ENCODE measurements around the gene EXD2. TPM values are rescaled to one million over a fixed set of nuclear protein-coding genes. Genes with fewer than 3 reads are reported as not detected.
"Not testable (repeated sequence)": the region's sequence is repeated elsewhere in the genome, so short reads cannot be mapped to it uniquely, and the experiment has no call there.

The EXD2 gene
- total RNA-seq, 2 donors from 2014 or later: 14.6 to 16.7 TPM

DNA sequence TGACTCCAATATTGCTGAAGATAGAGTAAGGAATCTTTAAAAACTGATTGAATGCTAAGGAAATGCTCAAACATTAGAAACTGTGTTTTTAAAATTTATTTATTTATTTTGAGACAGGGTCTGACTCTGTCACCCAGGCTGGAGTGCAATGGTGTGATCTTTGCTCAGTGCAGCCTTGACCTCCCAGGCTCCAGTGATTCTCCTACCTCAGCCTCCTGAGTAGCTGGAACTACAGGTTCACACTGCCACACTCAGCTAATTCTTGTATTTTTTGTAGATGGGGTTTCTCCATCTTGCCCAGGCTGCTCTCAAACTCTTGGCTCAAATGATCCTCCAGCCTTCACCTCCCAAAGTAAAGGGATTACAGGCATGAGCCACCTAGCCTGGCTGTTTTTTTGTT, 35.1 kb upstream of the EXD2 start:
- Histone ChIP-seq H3K27me3 (no peaks in the 10 kb centered on the region), H3K4me3 (no peak overlapping the region), H3K36me3 (no peaks in the 10 kb centered on the region), H3K9me3 (no peaks in the 10 kb centered on the region), H3K27ac (no peak overlapping the region), H3K4me1 (peaks cover 0 to 7% of the 10 kb centered on the region in 2 donors)
- TF ChIP-seq, protein P1, sequence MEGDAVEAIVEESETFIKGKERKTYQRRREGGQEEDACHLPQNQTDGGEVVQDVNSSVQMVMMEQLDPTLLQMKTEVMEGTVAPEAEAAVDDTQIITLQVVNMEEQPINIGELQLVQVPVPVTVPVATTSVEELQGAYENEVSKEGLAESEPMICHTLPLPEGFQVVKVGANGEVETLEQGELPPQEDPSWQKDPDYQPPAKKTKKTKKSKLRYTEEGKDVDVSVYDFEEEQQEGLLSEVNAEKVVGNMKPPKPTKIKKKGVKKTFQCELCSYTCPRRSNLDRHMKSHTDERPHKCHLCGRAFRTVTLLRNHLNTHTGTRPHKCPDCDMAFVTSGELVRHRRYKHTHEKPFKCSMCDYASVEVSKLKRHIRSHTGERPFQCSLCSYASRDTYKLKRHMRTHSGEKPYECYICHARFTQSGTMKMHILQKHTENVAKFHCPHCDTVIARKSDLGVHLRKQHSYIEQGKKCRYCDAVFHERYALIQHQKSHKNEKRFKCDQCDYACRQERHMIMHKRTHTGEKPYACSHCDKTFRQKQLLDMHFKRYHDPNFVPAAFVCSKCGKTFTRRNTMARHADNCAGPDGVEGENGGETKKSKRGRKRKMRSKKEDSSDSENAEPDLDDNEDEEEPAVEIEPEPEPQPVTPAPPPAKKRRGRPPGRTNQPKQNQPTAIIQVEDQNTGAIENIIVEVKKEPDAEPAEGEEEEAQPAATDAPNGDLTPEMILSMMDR (IDR thresholded peaks at IDR 0.05): no peak
- DNase-seq (ENCODE audit: low spot score): no peak

DNA sequence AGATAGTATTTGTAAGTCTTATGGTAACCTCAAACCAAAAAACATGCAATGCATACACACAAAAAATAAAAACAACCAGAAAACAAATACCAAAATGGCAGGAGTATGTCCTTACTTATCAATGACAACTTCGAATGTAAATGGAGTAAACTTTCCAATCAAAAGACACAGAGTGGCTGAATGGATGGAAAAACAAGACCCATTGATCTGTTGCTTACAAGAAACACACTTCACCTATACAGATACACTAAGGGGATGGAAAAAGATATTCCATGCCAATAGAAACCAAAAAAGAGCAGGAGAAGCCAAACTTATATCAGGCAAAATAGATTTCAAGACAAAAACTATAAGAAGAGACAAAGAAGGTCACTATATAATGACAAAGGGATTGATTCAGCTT, 29.7 kb upstream of the EXD2 start:
- no peak for DNase-seq (ENCODE audit: low spot score)
- H3K4me1 ChIP-seq: no peaks in the 10 kb centered on the region
- no peak overlapping the region for H3K4me3 ChIP-seq
- no peaks in the 10 kb centered on the region for H3K9me3 ChIP-seq
- H3K27ac ChIP-seq: no peak overlapping the region
- H3K36me3 ChIP-seq: no peaks in the 10 kb centered on the region
- TF ChIP-seq, protein P1 (IDR thresholded peaks at IDR 0.05): no peak
- H3K27me3 ChIP-seq: no peaks in the 10 kb centered on the region

DNA sequence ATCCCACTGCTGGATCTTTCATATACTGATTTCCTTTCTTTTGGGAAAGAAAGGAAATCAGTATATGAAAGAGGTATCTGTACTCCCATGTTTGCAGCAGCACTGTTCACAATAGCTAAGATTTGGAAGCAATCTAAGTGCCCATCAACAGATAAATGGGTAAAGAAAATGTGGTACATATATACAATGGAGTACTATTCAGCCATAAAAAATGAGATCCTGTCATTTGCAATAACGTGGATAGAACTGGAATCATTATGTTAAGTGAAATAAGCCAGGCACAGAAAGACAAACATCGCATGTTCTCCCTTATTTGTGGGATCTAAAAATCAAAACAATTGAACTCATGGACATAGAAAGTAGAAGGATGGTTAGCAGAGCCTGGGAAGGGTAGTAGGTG, 25.5 kb upstream of the EXD2 start:
- H3K27me3 ChIP-seq, H3K4me1 ChIP-seq, H3K36me3 ChIP-seq: not testable (repeated sequence)

DNA sequence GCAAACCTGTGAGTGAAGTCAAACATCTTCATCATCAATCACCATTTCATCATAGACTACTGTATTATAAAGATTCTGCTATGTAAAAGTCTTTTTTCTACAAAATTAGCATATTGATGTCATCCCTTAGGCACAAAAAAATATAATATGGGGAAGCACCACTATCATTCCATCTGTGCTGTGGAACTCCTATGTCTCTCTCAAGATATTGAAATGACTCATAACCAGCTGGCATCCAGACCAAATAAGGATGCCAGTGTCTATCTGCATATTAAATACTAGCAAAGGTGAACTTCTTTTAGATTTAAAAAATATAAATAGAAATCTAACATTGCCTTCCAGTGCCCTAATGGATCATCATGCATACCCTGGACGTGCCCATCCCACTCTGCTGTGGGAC, 20.5 kb upstream of the EXD2 start:
- TF ChIP-seq, protein P1 (IDR thresholded peaks at IDR 0.05): no peak
- H3K27ac ChIP-seq: no peak overlapping the region
- no peak overlapping the region for H3K4me3 ChIP-seq
- H3K4me1 ChIP-seq: no peaks in the 10 kb centered on the region
- H3K27me3 ChIP-seq: no peaks in the 10 kb centered on the region
- DNase-seq (ENCODE audit: low spot score): no peak
- no peaks in the 10 kb centered on the region for H3K9me3 ChIP-seq
- H3K36me3 ChIP-seq: no peaks in the 10 kb centered on the region

More for the DNA sequence above, 25.5 kb upstream of the EXD2 start:
- H3K27ac ChIP-seq; H3K4me3 ChIP-seq; H3K9me3 ChIP-seq; DNase-seq (ENCODE audit: low spot score): not testable (repeated sequence)

DNA sequence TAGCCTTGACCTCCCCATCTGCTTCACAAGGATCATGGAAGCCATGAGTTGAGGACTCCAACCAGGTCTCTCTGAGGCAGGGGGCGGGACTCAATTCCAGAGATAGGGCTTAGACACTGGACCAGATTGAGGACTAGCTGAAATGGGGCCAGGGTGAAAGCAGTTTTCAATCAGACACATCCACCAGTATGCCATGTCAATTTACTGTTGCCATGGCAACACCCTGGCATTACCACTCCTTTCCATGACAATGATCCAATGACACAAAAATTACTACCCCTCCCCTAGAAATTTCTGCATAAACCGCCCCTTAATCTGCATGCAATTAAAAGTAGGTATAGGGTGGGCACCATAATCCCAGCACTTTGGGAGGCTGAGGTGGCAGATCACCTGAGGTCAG, 19.7 kb upstream of the EXD2 start:
- Histone ChIP-seq H3K36me3 (no peaks in the 10 kb centered on the region), H3K27ac (no peak overlapping the region)
- TF ChIP-seq, protein P1 (IDR thresholded peaks at IDR 0.05): no peak

DNA sequence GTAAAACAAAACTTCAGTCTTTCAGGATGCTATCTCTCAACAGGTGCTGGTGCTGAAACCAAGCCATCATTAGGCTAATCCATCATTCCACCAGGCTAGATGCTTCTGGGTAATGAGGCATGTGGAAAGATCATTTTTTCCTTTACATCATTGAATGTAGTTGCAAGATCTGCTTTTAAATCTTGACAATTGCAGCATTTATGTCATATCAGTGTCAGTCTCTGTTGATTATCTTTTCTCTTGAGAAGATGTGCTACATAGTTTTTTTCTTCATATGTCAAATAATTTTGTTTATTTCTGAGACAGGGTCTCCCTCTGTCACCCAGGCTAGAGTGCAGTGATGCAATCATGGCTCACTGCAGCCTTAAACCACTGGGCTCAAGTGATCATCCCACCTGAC, 16.2 kb upstream of the EXD2 start:
- no peak for DNase-seq (ENCODE audit: low spot score)
- H3K36me3 ChIP-seq: no peaks in the 10 kb centered on the region
- H3K9me3 ChIP-seq: no peaks in the 10 kb centered on the region
- H3K27ac ChIP-seq: no peak overlapping the region
- TF ChIP-seq, protein P1 (IDR thresholded peaks at IDR 0.05): no peak
- no peaks in the 10 kb centered on the region for H3K27me3 ChIP-seq
- H3K4me3 ChIP-seq: no peak overlapping the region
- no peaks in the 10 kb centered on the region for H3K4me1 ChIP-seq

More for the DNA sequence above, 19.7 kb upstream of the EXD2 start:
- Histone ChIP-seq H3K4me1 (no peaks in the 10 kb centered on the region), H3K27me3 (no peaks in the 10 kb centered on the region), H3K9me3 (no peaks in the 10 kb centered on the region), H3K4me3 (no peak overlapping the region)
- no peak for DNase-seq (ENCODE audit: low spot score)
